Measurements from ENCODE around the gene IGFN1.

The IGFN1 gene

DNA sequence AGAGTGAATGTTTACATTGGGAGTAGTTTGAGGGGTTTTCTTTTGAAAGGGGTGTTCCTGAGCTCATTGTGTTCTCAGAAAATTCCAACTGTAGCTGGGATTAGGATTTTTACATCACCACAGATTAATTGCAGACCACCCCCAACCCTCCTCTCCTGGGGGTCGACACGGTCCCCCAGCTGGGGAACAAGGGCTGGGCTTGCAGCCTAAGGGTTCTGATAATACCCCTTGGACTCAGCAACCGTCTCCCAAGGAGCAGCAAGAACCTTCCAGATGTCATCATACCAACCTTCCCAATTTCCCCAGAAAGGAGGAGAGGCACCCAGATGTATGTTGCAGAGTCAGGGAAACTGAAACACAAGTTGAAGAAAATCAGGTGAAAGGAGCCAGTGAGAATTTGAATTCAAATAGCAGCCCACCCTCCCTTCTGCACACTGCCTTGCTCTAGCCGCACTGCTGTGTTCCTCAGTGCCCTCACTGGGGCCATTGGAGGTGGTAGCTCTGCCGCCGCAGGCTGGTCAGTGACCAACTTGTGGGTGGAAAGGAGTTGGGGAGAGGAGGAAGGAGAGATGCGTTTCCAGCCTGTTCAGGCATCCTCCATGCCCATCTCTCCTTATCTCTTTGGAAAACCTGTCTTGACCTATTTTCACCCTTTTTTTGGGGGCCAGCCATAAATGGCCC lies 14.7 kb upstream of the IGFN1 start:
- Histone ChIP-seq H3K4me1 (ENCODE audit: control insufficient read depth, insufficient read depth, low read length, poor library complexity, severe bottlenecking) (peaks cover 4% of the 10 kb centered on the region), H3K9me3 (ENCODE audit: control insufficient read depth, low read length) (peaks cover 3% of the 10 kb centered on the region), H3K4me3 (ENCODE audit: extremely low read depth, insufficient read depth, low read length, poor library complexity, severe bottlenecking) (no peak overlapping the region), H3K27ac (ENCODE audit: low read depth, low read length, severe bottlenecking) (no peak overlapping the region), H3K36me3 (ENCODE audit: control insufficient read depth, insufficient read depth, low read length) (no peaks in the 10 kb centered on the region)
- 86 to 90% methylated on average over 2 to 3 of the region's 7 CpGs for WGBS, 2 experiments (ENCODE audit: insufficient coverage in 2 of 2)

DNA sequence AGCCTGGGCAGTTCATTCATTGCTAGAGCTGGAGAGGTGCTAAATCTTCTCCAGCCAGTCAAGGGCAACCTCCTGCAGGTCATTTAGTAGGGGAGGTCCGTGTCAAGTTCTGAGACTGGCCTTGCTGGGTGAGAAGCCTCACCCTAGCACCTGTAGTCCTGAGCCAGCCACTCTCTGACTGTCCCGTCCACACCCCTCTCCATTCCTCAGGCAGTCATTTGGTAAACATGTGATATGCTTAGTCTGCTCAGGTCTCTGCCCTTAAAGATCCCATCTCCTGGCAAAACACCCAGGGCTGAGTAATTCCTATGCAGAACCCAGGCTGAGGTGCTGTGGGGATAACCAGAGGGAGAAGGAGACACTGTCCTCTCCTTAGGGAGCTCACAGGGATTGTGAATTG lies 13.7 kb upstream of the IGFN1 start:
- 71 to 80% methylated on average over 1 to 2 of the region's 2 CpGs for WGBS, 2 experiments (ENCODE audit: insufficient coverage in 2 of 2)
- Histone ChIP-seq H3K4me1 (ENCODE audit: control insufficient read depth, insufficient read depth, low read length, poor library complexity, severe bottlenecking) (peaks cover 4% of the 10 kb centered on the region), H3K9me3 (ENCODE audit: control insufficient read depth, low read length) (peaks cover 3% of the 10 kb centered on the region), H3K4me3 (ENCODE audit: extremely low read depth, insufficient read depth, low read length, poor library complexity, severe bottlenecking) (no peak overlapping the region), H3K27ac (ENCODE audit: low read depth, low read length, severe bottlenecking) (no peak overlapping the region), H3K36me3 (ENCODE audit: control insufficient read depth, insufficient read depth, low read length) (no peaks in the 10 kb centered on the region)

DNA sequence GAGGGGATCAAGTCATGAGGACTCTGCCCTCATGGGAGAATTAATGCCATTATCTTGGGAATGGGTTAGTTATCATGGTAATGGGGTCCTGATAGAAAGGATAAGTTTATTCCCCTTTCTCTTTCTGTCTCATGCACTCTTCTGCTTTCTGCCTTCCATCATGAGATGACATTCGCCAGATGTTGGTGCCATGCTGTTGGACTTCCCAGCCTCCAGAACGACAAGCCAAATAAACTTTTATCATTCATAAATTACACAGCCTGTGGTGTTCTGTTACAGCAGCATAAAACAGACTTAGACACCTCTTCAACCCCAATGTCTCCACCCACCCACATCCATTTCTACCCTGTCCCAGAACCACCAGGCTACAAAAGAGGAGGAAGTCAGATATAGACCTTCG lies 11.9 kb upstream of the IGFN1 start:
- H3K4me3 ChIP-seq (ENCODE audit: extremely low read depth, insufficient read depth, low read length, poor library complexity, severe bottlenecking) = no peak overlapping the region
- 94 to 100% methylated on average over 3 of the region's 3 CpGs for WGBS, 2 experiments (ENCODE audit: insufficient coverage in 2 of 2)
- H3K36me3 ChIP-seq (ENCODE audit: control insufficient read depth, insufficient read depth, low read length) = no peaks in the 10 kb centered on the region
- H3K9me3 ChIP-seq (ENCODE audit: control insufficient read depth, low read length) = peaks cover 3% of the 10 kb centered on the region
- no peak overlapping the region for H3K27ac ChIP-seq (ENCODE audit: low read depth, low read length, severe bottlenecking)
- peaks cover 4% of the 10 kb centered on the region for H3K4me1 ChIP-seq (ENCODE audit: control insufficient read depth, insufficient read depth, low read length, poor library complexity, severe bottlenecking)

GRCh38 chr1:201180141-201180540 lies 10.5 kb upstream of the IGFN1 start:
- Histone ChIP-seq H3K4me1 (ENCODE audit: control insufficient read depth, insufficient read depth, low read length, poor library complexity, severe bottlenecking) (peaks cover 4% of the 10 kb centered on the region), H3K4me3 (ENCODE audit: extremely low read depth, insufficient read depth, low read length, poor library complexity, severe bottlenecking) (no peak overlapping the region), H3K36me3 (ENCODE audit: control insufficient read depth, insufficient read depth, low read length) (no peaks in the 10 kb centered on the region), H3K9me3 (ENCODE audit: control insufficient read depth, low read length) (peaks cover 3% of the 10 kb centered on the region), H3K27ac (ENCODE audit: low read depth, low read length, severe bottlenecking) (no peak overlapping the region)
- 67 to 80% methylated on average over 1 of the region's 1 CpG for WGBS, 2 experiments (ENCODE audit: insufficient coverage in 2 of 2)

DNA sequence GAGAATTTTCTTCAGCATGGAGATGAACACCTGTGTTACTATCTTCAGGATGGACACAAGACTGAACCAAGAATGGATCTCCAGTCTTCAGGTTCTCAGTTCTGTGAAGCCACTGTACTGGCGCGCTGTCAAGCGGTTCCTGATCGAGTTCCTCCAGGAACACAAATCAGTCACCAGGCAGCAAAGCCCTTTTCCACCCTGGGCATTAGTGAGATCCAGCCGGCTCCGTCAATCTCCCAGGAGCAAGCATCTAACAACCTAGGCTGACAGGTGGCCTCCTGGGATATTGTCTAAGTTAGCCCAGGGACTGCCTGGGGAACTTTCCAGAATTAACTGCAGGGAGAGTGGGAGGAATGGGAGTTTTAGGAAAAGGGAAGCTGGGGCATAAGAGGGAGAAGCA lies 9.7 kb upstream of the IGFN1 start:
- WGBS, 2 experiments (ENCODE audit: insufficient coverage in 2 of 2) = 96 to 98% methylated on average over 6 of the region's 6 CpGs
- Histone ChIP-seq H3K4me3 (ENCODE audit: extremely low read depth, insufficient read depth, low read length, poor library complexity, severe bottlenecking) (no peak overlapping the region), H3K4me1 (ENCODE audit: control insufficient read depth, insufficient read depth, low read length, poor library complexity, severe bottlenecking) (peaks cover 4% of the 10 kb centered on the region), H3K36me3 (ENCODE audit: control insufficient read depth, insufficient read depth, low read length) (no peaks in the 10 kb centered on the region), H3K27ac (ENCODE audit: low read depth, low read length, severe bottlenecking) (no peak overlapping the region), H3K9me3 (ENCODE audit: control insufficient read depth, low read length) (peaks cover 3% of the 10 kb centered on the region)

- peaks cover 4% of the 10 kb centered on the region for H3K4me1 ChIP-seq (ENCODE audit: control insufficient read depth, insufficient read depth, low read length, poor library complexity, severe bottlenecking)
- peaks cover 3% of the 10 kb centered on the region for H3K9me3 ChIP-seq (ENCODE audit: control insufficient read depth, low read length)
- no peak overlapping the region for H3K27ac ChIP-seq (ENCODE audit: low read depth, low read length, severe bottlenecking)
- 100% methylated on average over 1 of the region's 1 CpG; no CpG with 5 or more reads in 1 of the 2 experiments for WGBS, 2 experiments (ENCODE audit: insufficient coverage in 2 of 2)
- no peak overlapping the region for H3K4me3 ChIP-seq (ENCODE audit: extremely low read depth, insufficient read depth, low read length, poor library complexity, severe bottlenecking)
- H3K36me3 ChIP-seq (ENCODE audit: control insufficient read depth, insufficient read depth, low read length) = no peaks in the 10 kb centered on the region
Observed at GRCh38 chr1:201181323-201181722, 9.3 kb upstream of the IGFN1 start.

DNA sequence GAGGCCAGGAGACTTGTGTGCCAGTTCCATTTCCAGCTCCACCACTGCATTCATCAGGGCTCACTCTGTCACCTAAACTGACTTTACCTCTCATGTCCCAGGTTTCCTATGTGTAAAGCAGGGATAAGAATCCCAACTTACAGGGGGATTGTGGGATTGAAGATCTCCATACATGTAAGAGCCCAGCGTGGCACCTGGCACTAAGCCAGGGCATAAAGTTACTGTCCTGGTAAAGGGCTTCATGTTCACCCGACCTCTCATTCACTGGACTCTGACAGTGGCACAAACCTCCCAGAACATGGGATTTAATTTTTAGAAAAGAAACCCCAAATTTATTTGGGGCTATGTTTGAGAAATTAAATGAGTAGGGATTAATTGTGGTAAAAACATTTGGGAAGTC lies 8.9 kb upstream of the IGFN1 start:
- H3K9me3 ChIP-seq (ENCODE audit: control insufficient read depth, low read length) = peaks cover 3% of the 10 kb centered on the region
- H3K4me1 ChIP-seq (ENCODE audit: control insufficient read depth, insufficient read depth, low read length, poor library complexity, severe bottlenecking) = peaks cover 4% of the 10 kb centered on the region
- H3K36me3 ChIP-seq (ENCODE audit: control insufficient read depth, insufficient read depth, low read length) = no peaks in the 10 kb centered on the region
- WGBS, 2 experiments (ENCODE audit: insufficient coverage in 2 of 2) = 67 to 80% methylated on average over 1 of the region's 2 CpGs
- H3K4me3 ChIP-seq (ENCODE audit: extremely low read depth, insufficient read depth, low read length, poor library complexity, severe bottlenecking) = no peak overlapping the region
- no peak overlapping the region for H3K27ac ChIP-seq (ENCODE audit: low read depth, low read length, severe bottlenecking)

GRCh38 chr1:201183209-201183608 lies 7.4 kb upstream of the IGFN1 start:
- no peak overlapping the region for H3K27ac ChIP-seq (ENCODE audit: low read depth, low read length, severe bottlenecking)

DNA sequence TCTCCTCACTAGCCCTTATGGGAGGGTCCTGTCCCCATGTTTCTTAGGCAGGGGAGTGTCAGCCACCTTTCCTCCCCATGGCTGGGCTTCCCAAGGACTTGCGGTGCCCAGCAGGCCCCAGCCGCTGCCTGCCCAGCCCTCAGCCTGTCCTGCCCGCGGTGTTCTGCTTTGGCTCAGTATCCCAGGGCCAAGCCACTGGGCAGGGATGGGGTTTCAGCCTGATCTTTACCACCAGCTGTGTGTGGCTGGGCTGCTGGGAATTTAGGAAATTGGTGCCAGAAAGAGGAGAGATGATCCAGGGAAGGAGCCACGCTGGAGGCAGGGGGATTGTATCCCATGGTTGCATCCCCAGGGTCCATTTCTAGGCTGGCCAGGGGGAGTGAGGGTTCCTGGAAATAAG lies 6.9 kb upstream of the IGFN1 start:
- Histone ChIP-seq H3K4me3 (ENCODE audit: extremely low read depth, insufficient read depth, low read length, poor library complexity, severe bottlenecking) (no peak overlapping the region), H3K36me3 (ENCODE audit: control insufficient read depth, insufficient read depth, low read length) (no peaks in the 10 kb centered on the region), H3K4me1 (ENCODE audit: control insufficient read depth, insufficient read depth, low read length, poor library complexity, severe bottlenecking) (no peaks in the 10 kb centered on the region), H3K9me3 (ENCODE audit: control insufficient read depth, low read length) (no peaks in the 10 kb centered on the region), H3K27ac (ENCODE audit: low read depth, low read length, severe bottlenecking) (no peak overlapping the region)
- WGBS, 2 experiments (ENCODE audit: insufficient coverage in 2 of 2) = 100% methylated on average over 3 to 4 of the region's 5 CpGs

More at GRCh38 chr1:201183209-201183608, 7.4 kb upstream of the IGFN1 start:
- H3K36me3 ChIP-seq (ENCODE audit: control insufficient read depth, insufficient read depth, low read length) = no peaks in the 10 kb centered on the region
- H3K4me3 ChIP-seq (ENCODE audit: extremely low read depth, insufficient read depth, low read length, poor library complexity, severe bottlenecking) = no peak overlapping the region
- WGBS, 2 experiments (ENCODE audit: insufficient coverage in 2 of 2) = 87 to 100% methylated on average over 2 to 3 of the region's 3 CpGs
- no peaks in the 10 kb centered on the region for H3K4me1 ChIP-seq (ENCODE audit: control insufficient read depth, insufficient read depth, low read length, poor library complexity, severe bottlenecking)
- peaks cover 3% of the 10 kb centered on the region for H3K9me3 ChIP-seq (ENCODE audit: control insufficient read depth, low read length)

GRCh38 chr1:201184307-201185122 lies 6.1 kb upstream of the IGFN1 start:
- no peaks in the 10 kb centered on the region for H3K4me1 ChIP-seq (ENCODE audit: control insufficient read depth, insufficient read depth, low read length, poor library complexity, severe bottlenecking)
- no peak overlapping the region for H3K4me3 ChIP-seq (ENCODE audit: extremely low read depth, insufficient read depth, low read length, poor library complexity, severe bottlenecking)
- WGBS, 2 experiments (ENCODE audit: insufficient coverage in 2 of 2) = 46 to 71% methylated on average over 1 to 9 of the region's 9 CpGs
- peak overlapping the region; percentile 62 for H3K27ac ChIP-seq (ENCODE audit: low read depth, low read length, severe bottlenecking)
- no peaks in the 10 kb centered on the region for H3K9me3 ChIP-seq (ENCODE audit: control insufficient read depth, low read length)
- H3K36me3 ChIP-seq (ENCODE audit: control insufficient read depth, insufficient read depth, low read length) = no peaks in the 10 kb centered on the region

DNA sequence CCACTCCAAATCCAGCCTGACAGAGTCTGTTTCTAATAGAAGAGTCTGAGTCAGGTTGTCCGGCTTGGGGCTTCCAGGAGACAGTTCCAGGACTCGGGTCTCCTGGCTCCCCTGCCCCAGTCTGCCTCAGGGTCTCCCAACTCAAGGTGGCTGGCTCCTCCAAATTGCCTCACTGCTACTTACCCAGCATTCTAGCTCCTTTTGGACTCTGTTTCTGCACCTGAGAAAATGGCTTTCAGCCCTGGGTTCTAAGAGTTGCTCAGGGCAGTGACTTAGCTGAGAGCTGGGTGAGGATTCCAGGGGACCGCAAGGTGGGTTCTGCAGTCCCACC lies 5.5 kb upstream of the IGFN1 start:
- H3K4me3 ChIP-seq (ENCODE audit: extremely low read depth, insufficient read depth, low read length, poor library complexity, severe bottlenecking) = no peak overlapping the region
- no peaks in the 10 kb centered on the region for H3K36me3 ChIP-seq (ENCODE audit: control insufficient read depth, insufficient read depth, low read length)
- WGBS, 2 experiments (ENCODE audit: insufficient coverage in 2 of 2) = 30 to 67% methylated on average over 2 of the region's 3 CpGs
- H3K27ac ChIP-seq (ENCODE audit: low read depth, low read length, severe bottlenecking) = no peak overlapping the region
- H3K4me1 ChIP-seq (ENCODE audit: control insufficient read depth, insufficient read depth, low read length, poor library complexity, severe bottlenecking) = no peaks in the 10 kb centered on the region
- H3K9me3 ChIP-seq (ENCODE audit: control insufficient read depth, low read length) = no peaks in the 10 kb centered on the region
